ENCODE measurements around the gene MOB2.

MOB2 gene

DNA sequence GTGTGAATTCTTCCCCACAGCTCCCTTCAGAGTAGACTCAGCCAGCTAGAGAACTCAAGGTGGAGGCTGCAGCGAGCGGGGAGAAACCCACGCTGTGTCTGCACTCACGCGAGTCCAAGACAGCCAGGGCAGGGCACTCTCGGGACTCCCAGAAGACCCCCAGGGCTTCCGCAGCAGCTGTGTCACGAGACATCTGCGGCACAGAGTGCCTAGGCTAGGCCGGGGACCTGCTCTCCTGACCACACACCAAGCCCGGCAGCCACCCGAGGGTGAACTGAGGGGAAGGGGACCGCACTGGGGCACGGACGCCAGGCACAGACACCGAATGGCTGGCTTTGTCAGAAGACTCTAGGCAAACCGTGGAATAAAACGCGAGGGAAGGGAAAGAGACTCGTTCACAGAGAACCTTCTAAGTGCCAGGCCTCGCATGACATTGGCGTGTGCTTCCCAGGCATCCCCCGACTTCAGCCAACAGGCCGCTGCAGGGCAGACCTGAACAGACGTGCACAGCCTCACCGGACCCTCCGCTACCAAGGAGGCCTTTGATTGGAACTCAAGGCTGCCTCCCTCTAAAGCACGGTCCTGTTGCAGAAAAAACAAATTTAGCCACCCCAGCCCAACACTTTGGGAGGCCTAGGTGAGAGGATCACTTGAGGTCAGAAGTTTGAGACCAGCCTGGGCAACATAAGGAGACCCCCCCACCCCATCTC lies 18.2 kb upstream of the MOB2 start:
- no peak overlapping the region for H3K4me3 ChIP-seq (ENCODE audit: low read depth, low read length)

DNA sequence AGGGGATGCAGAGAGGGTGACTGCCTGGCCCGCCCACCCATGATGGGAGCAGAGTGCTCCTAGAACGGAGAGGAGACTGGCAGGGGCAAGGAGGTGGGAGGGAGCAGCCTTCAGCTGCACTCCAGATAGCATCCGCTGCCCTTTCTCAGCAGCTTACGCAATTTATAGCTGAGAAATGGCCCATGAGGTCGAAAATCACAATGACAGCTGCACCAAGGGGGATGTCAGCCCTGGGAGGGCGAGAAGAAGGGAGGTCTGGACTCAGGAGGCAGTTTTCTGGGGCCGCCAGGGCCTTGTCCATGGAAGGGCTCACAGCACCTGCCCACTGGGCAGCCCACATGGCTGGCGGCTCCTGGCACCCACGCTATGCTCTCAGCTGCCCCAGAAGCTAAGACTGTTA lies 17.6 kb upstream of the MOB2 start:
- no peak overlapping the region for H3K4me3 ChIP-seq (ENCODE audit: low read depth, low read length)

- no peak overlapping the region for H3K4me3 ChIP-seq (ENCODE audit: low read depth, low read length)
Measured at GRCh38 chr11:1503708-1504104, 17.1 kb upstream of the MOB2 start.

DNA sequence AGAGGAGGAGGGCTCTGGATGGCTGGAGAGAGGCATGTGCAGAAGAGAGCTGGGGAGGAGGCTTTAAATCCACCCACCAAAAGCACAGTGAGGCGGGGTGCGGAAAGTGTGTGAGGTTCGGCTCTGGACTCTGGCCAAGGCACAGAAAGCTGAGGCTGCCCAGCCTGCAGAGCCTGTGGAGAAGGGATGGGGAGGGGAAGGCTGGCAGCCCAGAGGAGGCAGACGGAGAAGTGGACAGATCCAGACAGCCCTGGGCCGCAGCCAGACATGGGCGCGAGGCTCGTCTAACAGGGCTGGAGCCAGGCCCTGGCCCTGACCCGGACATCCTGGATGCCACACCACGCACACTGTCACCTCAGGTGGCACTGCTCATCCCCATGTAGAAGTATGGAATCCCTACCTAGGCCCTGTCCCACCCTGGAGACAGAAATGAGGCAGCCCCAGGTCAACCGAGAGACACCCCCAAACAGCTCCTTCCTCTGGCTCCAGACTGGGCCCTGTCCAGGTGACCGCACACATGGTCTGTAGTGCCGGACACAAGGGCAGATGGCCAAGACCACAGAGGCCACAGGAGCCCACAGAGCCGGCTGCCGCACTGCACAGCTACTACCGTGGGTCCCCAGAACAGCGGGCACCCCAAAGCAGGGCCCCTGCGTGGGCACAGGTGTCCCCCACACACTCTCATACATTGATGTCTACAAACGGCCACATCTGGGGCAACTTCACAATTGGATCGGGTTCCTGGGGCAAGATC lies 16.6 kb upstream of the MOB2 start:
- H3K4me3 ChIP-seq (ENCODE audit: low read depth, low read length): no peak overlapping the region

GRCh38 chr11:1502168-1502953 lies 15.8 kb upstream of the MOB2 start:
- H3K4me3 ChIP-seq (ENCODE audit: low read depth, low read length): no peak overlapping the region

GRCh38 chr11:1501421-1502167 lies 15.0 kb upstream of the MOB2 start:
- H3K4me3 ChIP-seq (ENCODE audit: low read depth, low read length): no peak overlapping the region

DNA sequence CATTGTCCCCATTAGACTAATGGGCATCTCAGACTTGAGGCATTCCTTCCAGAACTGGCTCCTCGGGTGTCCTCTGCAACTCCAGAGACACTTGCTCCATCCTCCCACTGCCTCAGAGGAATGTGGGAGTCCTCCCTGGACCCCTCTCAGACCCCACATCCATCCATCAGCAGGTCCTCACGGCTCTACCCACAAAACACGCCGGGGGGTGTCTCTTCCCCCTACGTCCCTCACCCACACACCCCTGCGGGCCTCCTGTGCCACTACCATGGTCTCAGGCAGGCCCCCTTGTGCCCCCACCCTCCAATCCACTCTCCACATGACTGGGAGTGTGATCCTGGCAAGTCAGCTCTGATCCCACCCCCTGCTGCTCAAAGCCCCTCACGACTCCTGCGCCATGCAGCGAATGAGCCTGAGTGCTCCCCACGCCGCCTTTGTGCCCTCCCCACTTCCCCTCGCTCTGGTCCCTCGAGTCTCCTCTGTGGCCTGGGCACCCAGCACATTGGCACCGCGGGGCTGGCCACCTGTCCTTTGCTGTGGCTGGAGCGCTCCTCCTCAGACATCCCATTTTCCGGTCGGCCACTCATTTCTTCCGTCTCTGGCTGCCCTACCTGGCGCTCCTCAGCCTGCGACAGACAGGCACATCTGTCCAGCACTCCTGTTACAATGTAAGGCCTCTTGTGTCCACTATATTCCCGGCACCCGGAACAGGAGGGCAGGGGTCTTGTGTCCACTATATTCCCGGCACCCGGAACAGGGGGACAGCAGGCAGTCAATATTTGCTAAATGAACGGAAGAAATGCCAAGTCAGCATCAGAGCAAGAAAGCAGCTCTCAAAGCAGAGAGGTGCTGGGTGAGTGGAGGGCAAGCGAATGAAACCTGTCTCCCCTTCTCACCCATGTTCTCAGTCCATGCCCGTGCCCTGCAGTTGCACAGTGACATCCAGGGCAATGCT lies 14.2 kb upstream of the MOB2 start:
- no peak overlapping the region for H3K4me3 ChIP-seq (ENCODE audit: low read depth, low read length)

DNA sequence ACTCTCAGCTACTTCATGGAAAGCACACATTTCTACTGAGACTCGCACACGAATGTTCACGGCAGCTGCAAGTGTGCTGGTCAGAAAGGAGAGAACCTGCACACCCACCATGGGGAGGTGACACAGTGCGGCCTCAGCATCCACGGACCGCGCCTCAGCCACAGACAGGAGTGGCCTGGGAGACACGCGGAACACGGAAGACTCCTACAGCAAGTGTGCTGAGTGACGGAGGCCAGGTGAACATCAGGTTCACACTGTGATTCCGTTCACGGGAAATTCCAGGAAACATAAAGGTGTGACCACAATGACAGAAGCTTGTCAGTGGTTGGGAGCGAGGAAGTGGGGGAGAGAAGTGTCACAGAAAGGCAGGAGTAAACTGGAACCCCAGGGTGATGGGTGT lies 13.3 kb upstream of the MOB2 start:
- H3K4me3 ChIP-seq (ENCODE audit: low read depth, low read length): no peak overlapping the region

GRCh38 chr11:1499261-1499890 lies 12.8 kb upstream of the MOB2 start:
- no peak overlapping the region for H3K4me3 ChIP-seq (ENCODE audit: low read depth, low read length)

GRCh38 chr11:1498262-1498661 lies 11.7 kb upstream of the MOB2 start:
- no peak overlapping the region for H3K4me3 ChIP-seq (ENCODE audit: low read depth, low read length)

DNA sequence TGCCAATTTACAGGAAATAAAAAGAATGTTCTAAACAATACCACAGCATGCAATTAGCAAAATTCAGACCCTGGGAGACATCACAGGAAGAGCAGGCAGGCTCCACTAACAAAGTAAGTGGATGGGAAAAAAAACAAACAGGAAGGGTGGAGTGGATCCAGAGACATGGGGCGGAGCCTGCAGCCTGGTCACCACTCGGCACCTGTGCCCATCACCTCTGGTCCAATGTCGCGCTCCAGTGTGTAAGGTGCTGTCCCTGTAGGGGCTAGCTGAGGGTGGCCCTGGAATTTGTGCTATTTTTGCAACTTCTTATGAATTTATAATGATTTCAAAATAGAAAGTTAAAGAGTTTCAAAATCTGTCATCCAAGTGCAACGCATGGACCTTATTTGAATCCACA lies 11.0 kb upstream of the MOB2 start:
- no peak overlapping the region for H3K4me3 ChIP-seq (ENCODE audit: low read depth, low read length)

GRCh38 chr11:1496761-1497095 lies 10.1 kb upstream of the MOB2 start:
- no peak overlapping the region for H3K4me3 ChIP-seq (ENCODE audit: low read depth, low read length)

DNA sequence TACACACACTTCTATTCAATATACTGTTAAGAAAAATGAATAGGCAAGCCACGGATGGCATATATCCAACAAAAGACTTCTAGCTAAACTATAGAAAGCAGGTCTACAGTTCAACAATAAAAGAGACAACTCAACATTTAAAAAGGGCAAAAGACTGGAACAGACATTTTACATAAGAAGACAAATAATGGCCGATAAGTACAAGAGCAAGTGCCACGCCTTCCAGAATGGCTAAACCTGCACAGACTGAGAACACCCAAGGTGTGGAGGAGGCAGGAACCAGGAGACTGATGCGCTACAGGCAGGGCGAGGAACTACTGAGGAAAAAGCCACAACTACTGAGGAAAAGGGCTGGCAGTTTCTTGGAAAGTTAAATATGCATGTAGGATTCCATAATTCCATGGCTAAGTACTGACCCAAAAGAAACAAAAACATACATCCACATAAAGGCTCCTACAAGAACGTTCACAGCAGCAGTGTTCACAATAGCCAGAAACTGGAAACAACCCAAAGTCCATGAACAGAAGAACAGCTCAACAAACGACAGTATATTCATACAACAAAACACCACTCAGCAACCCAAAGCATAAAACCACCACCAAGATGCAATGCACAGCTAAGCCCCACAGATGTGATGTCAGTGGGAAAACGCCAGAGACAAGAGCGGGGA lies 9.6 kb upstream of the MOB2 start:
- H3K4me3 ChIP-seq (ENCODE audit: low read depth, low read length): no peak overlapping the region

DNA sequence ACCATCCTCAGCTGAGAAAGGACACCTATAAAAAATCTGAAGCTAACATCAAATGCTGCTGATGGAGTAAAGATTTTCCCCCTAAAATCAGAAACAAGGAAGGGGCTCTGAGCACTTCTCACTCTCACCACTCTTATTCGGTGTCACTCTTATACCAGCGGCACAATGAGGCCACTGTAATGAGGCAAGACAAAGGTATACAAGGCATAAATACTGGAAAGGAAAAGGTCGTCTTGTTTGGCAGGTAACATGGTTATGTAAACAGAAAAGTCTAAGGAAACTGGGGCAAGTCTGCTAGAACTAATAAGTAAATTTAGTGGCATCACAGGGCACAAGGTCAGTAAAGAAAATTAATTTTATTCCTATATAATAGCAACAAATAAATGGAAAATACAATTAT lies 8.1 kb upstream of the MOB2 start:
- H3K4me3 ChIP-seq (ENCODE audit: low read depth, low read length): no peak overlapping the region

DNA sequence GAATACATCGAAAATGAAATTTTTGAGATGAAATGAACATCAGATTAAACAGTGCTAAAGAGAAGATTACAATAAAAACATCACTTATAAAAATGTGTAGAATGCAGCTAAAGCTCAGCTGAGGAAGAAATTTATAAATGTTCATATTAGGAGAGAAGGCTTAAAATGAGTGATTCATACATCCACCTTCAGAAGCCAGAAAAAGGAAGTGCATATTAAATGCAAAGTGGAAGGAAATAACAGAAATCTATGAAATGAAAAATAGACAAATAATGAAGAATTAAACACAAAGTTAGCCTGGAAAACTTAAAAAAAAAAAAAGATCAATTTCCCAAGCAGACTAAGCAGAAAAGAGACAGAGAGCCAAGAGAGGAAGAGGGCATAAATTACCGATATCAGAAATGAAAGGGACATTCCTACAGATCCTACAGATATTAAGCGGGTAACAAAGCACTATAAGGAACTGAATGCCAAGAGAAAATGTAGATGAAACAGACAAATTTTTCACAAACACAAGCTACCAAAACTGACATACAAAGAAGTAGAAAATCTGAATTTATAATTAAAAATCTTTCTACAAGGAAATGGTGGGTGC lies 7.2 kb upstream of the MOB2 start:
- H3K4me3 ChIP-seq (ENCODE audit: low read depth, low read length): no peak overlapping the region

DNA sequence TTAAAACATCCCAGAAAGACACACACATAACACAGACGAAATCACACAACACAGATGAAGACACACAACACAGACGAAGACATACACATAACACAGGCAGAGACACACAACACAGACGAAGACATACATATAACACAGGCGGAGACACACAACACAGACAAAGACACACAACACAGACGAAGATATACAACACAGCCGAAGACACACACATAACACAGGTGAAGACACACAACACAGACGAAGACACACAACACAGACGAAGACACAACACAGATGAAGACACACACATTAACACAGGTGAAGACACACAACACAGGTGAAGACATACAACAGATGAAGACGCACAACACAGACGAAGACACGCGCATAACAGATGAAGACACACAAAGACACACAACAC lies 4.8 kb upstream of the MOB2 start:
- H3K4me3 ChIP-seq (ENCODE audit: low read depth, low read length): no peak overlapping the region

- H3K4me3 ChIP-seq (ENCODE audit: low read depth, low read length): no peak overlapping the region
Measured at GRCh38 chr11:1490651-1491050, 4.1 kb upstream of the MOB2 start.

DNA sequence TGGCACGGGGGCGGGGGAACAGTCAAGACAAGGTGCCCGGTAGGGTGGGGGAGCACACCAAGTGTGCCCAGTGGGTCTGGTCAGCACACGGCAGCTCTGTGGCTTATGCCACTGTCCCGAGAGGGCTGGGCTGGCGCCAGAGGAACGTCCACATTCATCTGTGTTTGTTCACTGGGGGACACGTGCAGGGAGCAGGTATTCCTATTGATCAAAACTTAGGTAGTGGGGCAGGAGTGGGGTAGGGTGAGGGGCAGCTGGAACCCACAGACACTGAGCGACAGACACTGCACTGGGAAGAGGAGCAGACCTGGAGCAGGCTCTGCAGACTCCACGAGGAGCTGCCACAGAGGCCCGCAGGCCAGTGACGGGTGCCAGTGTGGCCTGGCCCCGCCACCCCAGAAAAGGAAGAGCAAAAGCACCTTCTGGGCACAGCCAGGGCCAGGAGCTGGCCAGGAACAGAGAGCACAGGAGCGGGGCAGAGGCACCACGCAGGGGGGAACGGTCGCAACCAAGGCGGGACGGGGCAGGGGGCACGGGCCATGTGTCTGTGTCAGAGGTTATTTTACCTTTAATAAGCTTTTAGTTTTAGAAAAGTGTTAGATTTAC lies 2.1 kb upstream of the MOB2 start:
- H3K4me3 ChIP-seq (ENCODE audit: low read depth, low read length): no peak overlapping the region
